HG02588 (cell line): ENCODE data around the gene AP3S1.
"Not testable (repeated sequence)": the region's sequence is repeated elsewhere in the genome, so short reads cannot be mapped to it uniquely, and the experiment has no call there.

Experiments
- ATAC-seq: cut with Tn5 transposase; IDR thresholded peaks from one replicate; pipeline ENCODE4 v1.9.1; 2021; ENCODE audit warnings: mild to moderate bottlenecking, moderate library complexity; ENCODE audit not compliant: unreplicated experiment

The AP3S1 gene

DNA sequence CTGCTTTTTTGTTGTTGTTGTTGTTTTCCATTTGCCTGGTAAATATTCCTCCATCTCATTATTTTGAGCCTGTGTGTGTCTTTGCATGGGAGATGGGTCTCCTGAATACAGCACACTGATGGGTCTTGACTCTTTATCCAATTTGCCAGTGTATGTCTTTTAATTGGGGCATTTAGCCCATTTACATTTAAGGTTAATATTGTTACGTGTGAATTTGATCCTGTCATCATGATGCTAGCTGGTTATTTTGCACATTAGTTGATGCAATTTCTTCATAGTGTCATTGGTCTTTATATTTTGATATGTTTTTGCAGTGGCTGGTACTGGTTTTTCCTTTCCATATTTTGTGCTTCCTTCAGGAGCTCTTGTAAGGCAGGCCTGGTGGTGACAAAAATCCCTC lies 16.8 kb upstream of the AP3S1 start:
- not testable (repeated sequence) for ATAC-seq

DNA sequence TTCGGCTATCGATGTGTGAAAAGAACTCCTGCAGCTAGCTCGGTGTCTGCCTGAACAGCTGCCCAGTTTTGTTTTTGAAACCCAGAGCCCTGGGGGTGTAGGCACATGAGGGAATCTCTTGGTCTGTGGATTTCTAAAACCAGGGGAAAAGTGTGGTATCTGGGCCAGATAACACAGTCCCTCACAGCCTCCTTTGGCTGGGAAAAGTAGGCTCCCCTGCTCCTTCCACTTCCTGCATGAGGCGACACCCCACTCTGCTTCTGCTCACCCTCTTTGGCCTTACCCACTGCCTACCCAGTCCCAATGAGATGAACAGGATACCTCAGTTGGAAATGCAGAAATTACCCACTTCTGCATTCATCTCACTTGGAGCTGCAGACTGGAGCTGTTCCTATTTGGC lies 15.8 kb upstream of the AP3S1 start:
- ATAC-seq = no peak

DNA sequence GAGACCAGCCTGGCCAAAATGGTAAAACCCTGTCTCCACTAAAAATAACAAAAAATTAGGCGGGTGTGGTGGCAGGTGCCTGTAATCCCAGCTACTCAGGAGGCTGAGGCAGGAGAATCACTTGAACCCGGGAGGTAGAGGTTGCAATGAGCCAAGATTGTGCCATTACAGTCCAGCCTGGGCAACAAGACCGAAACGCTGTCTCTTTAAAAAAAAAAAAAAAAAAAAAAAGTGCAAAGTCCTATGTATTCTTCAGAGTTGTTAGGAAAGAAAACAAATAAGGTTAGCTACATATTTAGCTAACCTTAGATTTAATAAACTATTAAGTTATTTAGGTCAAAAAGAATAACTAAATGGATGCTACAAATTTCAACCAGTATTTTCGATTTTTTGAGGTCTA lies 11.8 kb upstream of the AP3S1 start:
- ATAC-seq = no peak

DNA sequence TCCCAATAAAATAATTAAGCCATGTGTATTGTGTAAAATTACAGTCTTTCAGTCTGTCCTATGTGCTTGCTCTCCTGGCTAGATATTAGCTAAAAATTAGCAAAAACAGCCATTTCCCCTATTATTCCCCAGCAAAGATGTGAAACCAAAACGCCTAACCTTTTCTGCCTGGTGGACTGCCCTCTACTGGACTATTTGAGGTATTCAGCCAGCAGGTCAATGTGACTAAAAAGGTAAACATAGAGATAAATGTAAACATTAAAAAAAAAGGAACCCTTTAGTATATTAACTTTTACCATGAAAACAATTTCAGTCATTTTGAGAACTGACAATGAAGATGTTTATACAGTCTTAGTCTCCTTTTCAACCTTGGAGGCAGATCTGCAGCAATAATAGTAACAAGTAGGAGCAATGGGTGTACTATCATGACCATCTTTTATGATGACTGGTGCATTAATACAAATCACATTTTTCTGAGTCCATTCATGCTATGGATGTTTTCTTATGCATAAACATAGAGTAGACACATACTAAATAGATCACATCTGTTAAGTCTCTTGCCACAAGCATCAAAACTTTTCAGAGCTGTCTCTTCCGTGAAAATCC lies 10.5 kb upstream of the AP3S1 start:
- ATAC-seq = peak; percentile 70

DNA sequence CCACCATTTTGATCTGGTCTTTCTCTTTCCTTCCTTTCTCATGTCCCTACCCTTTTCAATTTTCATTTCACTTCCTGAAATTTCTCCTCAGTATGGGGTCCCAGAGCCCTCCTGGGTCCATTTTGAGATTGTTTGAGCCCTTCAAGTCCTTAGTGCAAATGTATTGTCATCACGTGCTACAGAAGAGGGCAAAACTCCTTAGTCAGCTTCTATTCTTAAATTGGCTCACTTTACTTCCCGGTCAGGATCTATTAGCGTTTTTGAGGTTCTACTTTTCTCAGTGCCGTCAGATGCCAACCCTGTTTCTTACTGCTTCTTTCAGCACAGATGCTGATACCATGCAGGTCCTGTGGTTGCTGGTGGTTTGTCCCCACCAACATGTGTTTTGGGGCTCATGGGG lies 6.3 kb upstream of the AP3S1 start:
- no peak for ATAC-seq

DNA sequence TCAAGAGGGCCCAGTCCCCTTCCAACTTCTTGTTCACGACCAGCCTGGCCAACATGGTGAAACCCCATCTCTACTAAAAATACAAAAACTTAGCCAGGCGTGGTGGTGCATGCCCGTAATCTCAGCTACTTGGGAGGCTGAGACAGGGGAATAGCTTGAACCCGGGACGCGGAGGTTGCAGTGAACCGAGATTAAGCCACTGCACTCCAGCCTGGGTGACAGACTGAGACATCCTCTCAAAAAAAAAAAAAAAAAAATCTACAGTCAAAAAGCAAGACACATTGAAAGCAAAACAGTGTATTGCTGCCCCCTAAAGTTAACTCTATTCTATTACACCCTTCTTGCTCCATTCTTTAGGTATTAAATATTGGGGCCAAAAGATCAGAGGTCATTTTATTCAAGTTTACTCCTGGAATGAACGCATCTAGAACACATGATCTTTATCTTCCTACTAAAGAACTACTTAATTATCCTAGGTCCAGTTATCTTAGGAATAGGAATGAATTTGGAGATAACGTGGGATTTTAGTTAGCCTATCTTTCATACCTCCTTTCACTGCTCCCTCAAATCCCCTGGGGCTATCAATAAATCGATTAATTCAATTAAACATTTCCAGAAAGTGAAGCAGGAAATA lies 2.7 kb upstream of the AP3S1 start:
- no peak for ATAC-seq

DNA sequence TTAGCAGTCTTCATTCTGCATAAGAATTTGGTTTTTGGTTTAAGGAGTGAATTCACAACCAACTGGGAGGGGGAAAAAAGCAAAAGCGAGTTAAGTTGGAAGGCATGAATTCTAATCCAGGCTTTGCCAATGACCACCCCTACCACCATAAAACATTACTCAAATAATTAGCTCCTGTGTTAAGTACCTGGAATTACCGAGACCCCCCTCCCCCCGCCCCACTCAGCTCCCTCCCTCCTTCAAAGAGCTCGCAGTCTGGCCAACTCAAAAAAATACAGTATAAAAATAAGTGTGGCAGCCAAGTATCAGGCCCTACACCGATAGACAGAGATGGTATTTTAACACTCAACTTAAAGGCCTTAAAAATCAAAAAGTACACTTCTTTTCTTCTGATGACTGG lies 862 bp upstream of the AP3S1 start:
- no peak for ATAC-seq

DNA sequence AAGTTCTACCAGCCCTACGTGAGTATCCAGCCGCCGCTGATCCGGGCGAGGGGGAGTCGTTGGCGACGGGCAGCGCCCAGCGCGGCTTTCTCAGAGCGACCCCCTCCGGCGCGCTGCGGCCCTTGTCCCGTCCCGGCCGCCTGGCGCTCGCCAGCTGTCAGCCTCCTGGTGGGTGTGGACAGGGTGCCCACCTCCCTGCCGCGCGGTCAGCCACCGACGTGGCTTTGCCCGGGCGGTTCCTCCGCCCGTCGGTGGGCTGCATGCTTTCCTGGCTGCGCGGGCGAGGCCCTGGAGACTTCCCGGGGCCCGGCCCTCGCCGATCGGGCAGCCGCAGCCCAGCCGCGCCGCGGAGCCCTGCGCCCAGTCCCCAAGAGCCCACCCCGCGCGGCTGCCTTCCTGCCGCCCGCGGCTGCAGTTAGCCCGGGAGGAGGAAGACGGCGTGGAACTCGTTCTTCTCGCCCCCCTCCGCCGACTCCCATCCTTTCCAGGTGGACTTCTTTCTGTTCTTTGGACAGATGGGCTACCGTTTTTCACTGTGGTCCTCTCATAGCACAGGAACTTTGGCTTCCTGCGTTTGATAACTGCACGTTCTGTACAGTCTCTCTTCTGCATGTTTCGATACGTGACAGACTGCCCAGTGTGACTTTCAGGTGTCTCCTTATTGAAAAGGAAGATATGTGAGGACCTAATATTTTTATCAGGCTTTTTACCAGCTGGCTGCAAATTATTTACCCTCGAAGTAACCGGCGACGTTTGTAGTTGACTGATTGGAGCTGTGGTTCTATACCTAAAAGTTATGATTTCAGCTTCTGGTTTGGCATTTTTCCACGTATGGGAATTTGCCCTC lies 577 bp downstream of the AP3S1 start:
- peak; percentile 31 for ATAC-seq

DNA sequence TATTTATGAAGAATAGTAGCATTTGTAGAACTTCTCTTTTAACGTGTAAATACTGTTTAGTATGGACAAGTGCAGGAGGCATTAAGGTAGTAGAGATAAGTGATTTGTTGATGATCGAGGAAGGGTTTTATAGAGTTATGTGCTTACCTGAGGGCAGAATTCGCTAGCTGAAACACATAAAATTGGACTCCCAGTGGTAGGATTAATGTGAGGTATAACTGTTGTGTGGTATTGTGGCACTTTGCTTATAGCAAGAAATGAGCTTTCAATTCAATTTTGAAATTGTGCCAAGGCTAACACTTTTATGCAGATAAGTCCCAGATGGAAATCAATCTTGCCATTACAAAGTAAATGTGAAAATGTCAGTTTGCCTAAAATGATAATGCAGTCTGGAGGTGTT lies 1.2 kb downstream of the AP3S1 start:
- no peak for ATAC-seq

DNA sequence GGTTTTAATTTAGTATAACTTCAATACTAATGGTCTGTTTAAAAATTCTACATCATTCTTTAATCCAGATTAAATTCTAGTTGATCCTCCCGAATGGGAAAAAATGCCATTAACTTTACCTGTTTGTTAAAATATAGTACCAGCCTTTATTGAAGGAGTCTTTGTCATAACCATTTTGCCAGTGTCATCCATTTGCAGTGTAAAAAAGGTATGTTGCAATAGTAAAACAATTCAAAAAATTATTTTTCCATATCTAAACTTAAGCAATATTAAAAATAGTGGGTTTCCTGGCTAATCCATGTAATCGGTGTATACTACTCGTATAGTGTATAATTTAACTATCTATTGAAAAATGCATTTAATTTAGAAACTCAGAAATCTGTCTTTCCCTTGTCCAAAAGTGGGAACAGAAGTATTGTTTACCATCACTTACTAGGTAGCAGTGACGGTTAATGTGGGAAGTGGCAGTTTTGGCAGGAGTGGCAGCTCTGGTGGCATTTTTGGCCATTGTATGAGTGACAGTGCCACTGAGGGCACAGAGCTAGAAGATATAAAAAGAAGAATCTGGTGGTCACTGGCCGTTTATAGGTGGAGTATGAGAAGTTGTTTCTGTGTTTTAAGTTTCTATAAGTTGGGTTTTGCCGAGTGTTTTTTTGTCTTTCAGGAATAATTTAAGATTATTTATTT lies 1.9 kb downstream of the AP3S1 start:
- no peak for ATAC-seq

DNA sequence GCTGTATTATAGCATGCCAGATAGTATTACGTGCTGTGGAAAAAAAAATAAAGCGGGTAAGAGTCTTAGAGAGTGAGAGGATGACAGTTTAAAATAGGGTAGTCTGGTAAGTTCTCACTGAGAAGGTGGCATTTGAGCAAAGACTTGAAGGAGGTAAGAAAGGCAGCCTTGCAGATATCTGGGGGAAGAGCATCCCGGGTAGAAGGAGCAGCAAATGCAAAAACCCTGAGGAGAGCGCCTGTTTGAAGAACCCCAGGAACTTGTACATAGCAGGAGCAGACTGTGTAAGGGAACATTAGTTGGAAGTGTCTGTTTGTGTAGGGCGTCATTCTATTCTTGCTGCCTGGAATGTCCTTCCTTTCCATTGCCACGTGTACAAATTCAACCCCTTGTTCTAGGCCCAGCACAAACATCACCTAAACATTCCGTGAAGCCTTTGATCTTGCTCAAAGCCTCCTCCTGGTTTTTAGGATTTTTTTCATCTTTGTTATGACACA lies 2.6 kb downstream of the AP3S1 start:
- ATAC-seq = no peak

DNA sequence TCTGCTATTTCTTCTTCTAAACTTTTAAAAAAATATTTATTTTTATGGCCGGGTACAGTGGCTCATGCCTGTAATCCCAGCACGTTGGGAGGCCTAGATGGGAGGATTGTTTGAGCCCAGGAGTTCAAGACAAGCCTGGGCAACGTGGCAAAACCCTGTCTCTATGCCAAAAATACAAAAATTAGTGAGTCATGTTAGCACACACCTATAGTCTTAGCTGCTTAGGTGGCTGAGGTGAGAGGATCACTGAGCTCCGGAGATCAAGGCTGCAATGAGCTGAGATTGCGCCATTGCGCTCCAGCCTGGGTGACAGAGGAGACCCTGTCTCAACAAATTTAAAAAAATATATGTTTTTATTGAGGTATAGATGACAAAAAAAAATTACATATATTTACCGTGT lies 5.6 kb downstream of the AP3S1 start:
- no peak for ATAC-seq

DNA sequence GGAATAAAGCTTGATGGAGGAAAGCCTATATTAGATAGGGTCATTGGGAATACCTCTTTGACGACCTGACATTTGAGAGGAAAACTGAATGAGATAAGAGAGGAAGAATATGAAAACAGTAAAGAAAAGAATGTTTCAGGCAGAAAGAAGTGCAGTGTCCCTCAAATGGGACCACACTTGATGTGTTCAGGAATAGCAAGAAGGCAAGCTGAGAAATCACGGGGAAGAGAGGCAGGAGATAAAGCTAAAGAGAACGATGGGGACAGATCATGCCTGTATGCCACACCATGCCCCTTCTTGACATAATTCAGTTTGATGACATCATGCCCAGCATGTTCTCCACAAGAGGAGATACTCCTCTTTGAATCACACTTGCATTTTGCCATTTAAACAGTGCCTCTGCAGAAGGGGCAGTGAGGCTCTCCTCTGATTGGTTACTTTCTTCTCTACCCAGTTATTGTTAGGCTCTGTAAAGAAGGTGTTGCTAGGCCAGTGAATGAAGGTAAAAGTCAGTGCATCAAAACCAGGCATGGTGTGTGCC lies 7.6 kb downstream of the AP3S1 start:
- no peak for ATAC-seq

DNA sequence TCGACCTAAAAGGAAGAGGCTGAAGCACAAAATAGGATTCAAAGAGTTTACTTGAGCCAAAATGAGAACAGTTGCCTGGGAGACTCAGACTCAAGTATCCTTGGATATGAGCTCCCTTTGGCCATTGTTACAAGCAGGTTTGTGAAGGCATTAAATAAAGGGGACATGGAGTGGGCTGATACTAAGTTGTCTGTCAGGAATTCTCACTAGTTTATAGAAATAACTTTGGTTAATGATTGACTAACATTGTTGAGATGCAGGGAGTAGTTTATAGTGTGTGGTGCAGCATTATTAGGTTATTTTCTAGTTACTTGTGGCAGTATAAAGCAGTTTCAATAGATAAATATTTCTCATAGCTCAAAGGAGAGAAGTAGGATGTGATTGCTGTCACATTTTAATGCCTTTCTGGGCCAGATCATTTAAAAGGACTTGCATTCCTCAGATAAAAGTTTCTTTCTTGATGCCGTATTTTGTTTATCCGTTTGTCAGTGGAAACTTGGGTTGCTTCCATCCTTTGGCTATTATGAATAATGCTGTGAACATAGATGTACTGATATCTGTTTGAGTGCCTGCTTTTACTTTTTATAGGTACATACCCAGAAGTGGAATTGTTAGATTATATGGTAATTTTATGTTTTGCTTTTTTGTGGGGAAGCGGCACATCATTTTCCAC lies 9.1 kb downstream of the AP3S1 start:
- ATAC-seq = no peak

DNA sequence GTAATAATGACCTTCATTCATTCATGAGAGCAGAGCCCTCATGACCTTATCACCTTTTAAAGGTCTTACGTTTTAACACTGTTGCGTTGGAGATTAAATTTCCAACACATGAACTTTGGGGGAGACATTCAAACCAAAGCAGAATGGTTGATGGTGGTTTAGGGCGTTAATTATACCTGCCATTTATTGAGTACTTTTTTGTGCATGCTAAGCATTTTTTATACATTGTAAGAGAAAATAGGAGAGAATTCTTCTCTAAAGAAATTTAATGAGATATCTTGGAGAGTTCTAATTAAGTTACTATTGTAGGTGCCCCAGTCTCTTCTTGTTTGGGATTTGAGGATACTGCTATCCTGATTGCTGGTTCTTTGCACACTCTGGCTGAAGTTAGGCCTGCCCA lies 12.4 kb downstream of the AP3S1 start:
- no peak for ATAC-seq

DNA sequence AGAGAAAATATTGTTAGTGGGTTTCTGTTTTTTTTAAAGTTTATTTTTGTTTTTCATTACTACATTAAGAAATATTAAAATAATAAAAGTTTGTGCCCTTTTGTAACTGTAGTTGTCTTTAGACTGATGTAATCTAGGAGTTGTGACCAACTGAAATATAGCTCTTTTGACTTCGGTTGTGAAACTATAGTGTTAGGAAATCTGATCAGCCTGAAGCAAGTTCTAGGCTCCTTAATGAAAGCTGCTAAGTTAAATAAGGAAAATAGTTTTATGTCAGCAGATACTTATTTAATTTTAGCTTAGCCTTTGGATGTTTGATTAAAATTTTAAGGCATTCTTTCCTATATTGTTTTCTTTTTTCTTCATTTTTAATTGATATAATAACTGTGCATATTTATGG lies 14.2 kb downstream of the AP3S1 start:
- no peak for ATAC-seq

DNA sequence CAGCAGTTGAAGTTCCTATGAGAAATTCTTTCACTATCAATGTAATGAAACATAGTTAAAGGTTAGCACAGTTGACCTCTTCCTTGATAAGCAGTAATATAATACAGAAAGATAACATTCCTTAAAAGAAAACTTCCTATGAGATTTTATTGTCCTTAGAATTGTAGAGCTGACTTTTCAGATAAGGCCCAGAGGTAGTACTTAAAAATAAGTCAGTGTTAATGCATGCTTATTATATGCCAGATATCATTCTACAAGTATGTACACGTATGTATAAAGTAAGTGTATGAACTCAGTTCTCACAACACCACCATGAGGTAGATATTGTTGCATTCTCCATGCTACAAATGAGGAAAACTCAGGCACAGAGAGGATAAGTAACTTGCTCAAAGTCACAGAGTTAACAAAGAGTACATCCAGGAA lies 15.3 kb downstream of the AP3S1 start:
- no peak for ATAC-seq

DNA sequence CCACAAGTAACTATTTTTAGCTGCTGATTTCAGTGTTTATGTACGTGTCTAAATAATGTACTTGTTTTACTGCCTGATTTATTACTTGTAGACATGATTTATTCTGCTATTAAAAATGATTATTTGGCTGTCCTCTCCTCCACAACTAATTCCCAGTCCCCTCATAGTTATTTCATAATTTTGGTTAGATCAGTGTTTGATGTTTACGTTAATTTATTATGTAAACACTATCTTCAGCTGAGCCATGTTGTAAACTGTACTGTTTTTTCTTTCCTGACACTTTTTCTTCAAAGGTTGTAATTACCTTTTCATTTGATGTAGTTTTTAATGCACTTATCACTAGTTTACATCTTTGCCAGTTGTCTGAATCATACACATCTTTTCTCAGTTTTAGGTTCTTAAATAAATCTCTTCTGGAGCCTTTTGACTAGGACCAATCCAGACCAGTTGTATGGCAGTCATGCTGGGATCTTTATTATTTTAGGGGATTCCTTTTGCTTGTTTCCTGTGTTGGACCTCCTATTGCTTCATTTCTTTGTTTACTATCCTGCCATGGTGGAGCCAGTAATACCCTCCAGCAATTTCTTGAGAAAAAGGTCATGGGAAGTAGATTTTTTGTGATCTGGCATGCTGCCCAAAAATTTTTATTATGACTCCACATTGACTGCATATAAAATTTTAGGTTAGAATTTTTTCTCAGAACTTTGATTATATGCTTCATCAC lies 16.1 kb downstream of the AP3S1 start:
- ATAC-seq = no peak

DNA sequence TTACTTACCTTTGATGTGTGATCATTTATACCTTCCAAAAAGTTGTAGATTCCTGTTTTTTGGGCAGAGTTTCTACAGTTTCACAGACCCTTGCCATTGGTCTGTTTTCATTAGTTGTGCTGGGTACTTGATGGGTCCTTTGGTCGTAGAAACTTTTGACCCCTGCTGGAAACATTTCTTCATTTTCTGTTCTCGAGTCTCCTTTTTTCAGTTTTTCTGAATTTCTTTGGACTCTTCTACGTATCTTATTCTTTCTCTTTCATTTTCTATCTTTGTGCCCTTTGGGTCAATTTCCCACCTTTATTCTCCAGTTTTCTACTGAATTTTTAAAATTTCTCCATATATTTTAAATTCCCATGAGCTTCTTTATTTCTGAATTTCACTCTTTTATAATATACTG lies 16.7 kb downstream of the AP3S1 start:
- no peak for ATAC-seq

DNA sequence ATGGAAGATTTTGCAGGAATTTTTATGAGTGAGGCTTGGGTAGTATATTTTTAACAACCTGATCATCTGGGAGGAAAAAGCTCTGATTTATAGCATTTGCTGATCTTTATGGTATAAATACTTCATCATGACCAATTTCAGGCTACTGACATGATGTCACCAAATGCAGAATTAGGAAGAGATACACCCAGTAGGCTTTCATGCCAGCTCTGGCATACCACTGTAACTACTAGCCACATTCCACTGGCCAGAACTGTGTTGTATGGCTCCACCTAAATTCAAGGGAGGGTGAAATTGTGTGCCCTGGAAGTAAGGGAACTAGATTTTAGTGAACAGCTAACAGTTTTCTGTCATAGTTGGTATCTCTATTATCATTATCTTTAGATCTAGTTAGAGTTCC lies 17.6 kb downstream of the AP3S1 start:
- no peak for ATAC-seq
